Measurements from ENCODE around the gene MROH8. TPM values are rescaled to one million over a fixed set of nuclear protein-coding genes. Genes with fewer than 3 reads are reported as not detected.

MROH8 gene
- polyA plus RNA-seq, 1 of the 3 experiments (the other 2 are of a cell fraction): 3.5 TPM

GRCh38 chr20:37202267-37202943 is 23.1 kb upstream of the MROH8 start:
- peak; percentile 66 for DNase-seq
- no peaks in the 10 kb centered on the region for H3K9me2 ChIP-seq
- peaks cover 10% of the 10 kb centered on the region for H3F3A ChIP-seq (replicated peaks; ENCODE audit: insufficient read depth)
- peaks cover 67 to 75% of the 10 kb centered on the region in 2 experiments for H3K36me3 ChIP-seq (replicated peaks in 1 of 2; ENCODE audit: control insufficient read depth in 1 of 2, insufficient read depth in 2 of 2, low read length in 1 of 2)
- H2AFZ ChIP-seq (ENCODE audit: low read depth): no peak overlapping the region
- H3K4me3 ChIP-seq (ENCODE audit: low read depth in 2 of 2, low read length in 1 of 2): peak overlapping the region in 1 of 2 experiments; percentile 23; a peak in 2 of 4 replicates
- H3K9ac ChIP-seq: peak overlapping the region; percentile 61
- no peaks in the 10 kb centered on the region for H3K9me3 ChIP-seq
- H3K79me2 ChIP-seq (ENCODE audit: insufficient read depth): peaks cover 58% of the 10 kb centered on the region
- H3K4me1 ChIP-seq (ENCODE audit: control insufficient read depth in 1 of 2, insufficient read depth in 2 of 2, low read depth in 1 of 2, low read length in 1 of 2): peaks cover 13 to 28% of the 10 kb centered on the region in 2 experiments
- H3K4me2 ChIP-seq: peak overlapping the region; percentile 66
- no peaks in the 10 kb centered on the region for H3K27me3 ChIP-seq (ENCODE audit: insufficient read depth)
- H3K27ac ChIP-seq (ENCODE audit: low read depth in 2 of 2, low read length in 1 of 2): peak overlapping the region; percentile 93 to 96
- H4K20me1 ChIP-seq (ENCODE audit: insufficient read depth): peaks cover 25% of the 10 kb centered on the region
- ChIA-PET POLR2A (no interaction called here), CTCF (interaction anchor here (0.6 to 4.4 kb wide), 28 partner anchors 9 to 344 kb away, joined by 3 to 35 read pairs (median 4); partner anchors contain the start of genes BLCAP and MANBAL)
- WGBS (ENCODE audit: low lambda C conversion rate): 34% methylated on average over 6 of the region's 6 CpGs
- TF ChIP-seq RFX5 (IDR thresholded peaks at IDR 0.05; ENCODE audit: low read length): no peak
- TF ChIP-seq TEAD4 (IDR thresholded peaks at IDR 0.05; ENCODE audit: borderline replicate concordance, insufficient read depth): 0 out of 2 replicates have a peak, but pooled peaks have one; percentile 58
- peak; percentile 64 for TF ChIP-seq ELF1 (IDR thresholded peaks at IDR 0.05)
- peak; percentile 5 for TF ChIP-seq CHD2 (IDR thresholded peaks at IDR 0.05; ENCODE audit: low read length, partially characterized antibody)
- TF ChIP-seq YY1 (IDR thresholded peaks at IDR 0.05; ENCODE audit: low read depth): no peak
- TF ChIP-seq EP300 (IDR thresholded peaks at IDR 0.05; ENCODE audit: borderline replicate concordance in 1 of 2, low read depth in 1 of 2, low read length in 1 of 2): peak; percentile 19 to 72; a peak in 2 of 4 replicates
- no peak for TF ChIP-seq RCOR1 (IDR thresholded peaks at IDR 0.05; ENCODE audit: low read length)
- TF ChIP-seq MXI1 (IDR thresholded peaks at IDR 0.05; ENCODE audit: low read depth, low read length): 0 out of 2 replicates have a peak, but pooled peaks have one; percentile 8
- peak; percentile 74 for TF ChIP-seq RAD21 (IDR thresholded peaks at IDR 0.05; ENCODE audit: low read length)
- TF ChIP-seq NRF1 (IDR thresholded peaks at IDR 0.05; ENCODE audit: low read depth, low read length): no peak
- TF ChIP-seq, protein P1, sequence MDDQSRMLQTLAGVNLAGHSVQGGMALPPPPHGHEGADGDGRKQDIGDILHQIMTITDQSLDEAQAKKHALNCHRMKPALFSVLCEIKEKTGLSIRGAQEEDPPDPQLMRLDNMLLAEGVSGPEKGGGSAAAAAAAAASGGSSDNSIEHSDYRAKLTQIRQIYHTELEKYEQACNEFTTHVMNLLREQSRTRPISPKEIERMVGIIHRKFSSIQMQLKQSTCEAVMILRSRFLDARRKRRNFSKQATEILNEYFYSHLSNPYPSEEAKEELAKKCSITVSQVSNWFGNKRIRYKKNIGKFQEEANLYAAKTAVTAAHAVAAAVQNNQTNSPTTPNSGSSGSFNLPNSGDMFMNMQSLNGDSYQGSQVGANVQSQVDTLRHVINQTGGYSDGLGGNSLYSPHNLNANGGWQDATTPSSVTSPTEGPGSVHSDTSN (IDR thresholded peaks at IDR 0.05): peak; percentile 92
- TF ChIP-seq, protein P2, sequence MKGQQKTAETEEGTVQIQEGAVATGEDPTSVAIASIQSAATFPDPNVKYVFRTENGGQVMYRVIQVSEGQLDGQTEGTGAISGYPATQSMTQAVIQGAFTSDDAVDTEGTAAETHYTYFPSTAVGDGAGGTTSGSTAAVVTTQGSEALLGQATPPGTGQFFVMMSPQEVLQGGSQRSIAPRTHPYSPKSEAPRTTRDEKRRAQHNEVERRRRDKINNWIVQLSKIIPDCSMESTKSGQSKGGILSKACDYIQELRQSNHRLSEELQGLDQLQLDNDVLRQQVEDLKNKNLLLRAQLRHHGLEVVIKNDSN (IDR thresholded peaks at IDR 0.05; ENCODE audit: borderline replicate concordance, low read depth): no peak
- TF ChIP-seq, protein P3, sequence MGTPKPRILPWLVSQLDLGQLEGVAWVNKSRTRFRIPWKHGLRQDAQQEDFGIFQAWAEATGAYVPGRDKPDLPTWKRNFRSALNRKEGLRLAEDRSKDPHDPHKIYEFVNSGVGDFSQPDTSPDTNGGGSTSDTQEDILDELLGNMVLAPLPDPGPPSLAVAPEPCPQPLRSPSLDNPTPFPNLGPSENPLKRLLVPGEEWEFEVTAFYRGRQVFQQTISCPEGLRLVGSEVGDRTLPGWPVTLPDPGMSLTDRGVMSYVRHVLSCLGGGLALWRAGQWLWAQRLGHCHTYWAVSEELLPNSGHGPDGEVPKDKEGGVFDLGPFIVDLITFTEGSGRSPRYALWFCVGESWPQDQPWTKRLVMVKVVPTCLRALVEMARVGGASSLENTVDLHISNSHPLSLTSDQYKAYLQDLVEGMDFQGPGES (IDR thresholded peaks at IDR 0.05; ENCODE audit: low read depth, low read length): no peak
- 0 out of 2 replicates have a peak, but pooled peaks have one; percentile 56 for TF ChIP-seq SIN3A (IDR thresholded peaks at IDR 0.05; ENCODE audit: borderline replicate concordance, low read depth, low read length)
- TF ChIP-seq MAX (IDR thresholded peaks at IDR 0.05; ENCODE audit: low read depth): no peak
- no peak for TF ChIP-seq FOXM1 (IDR thresholded peaks at IDR 0.05; ENCODE audit: low read depth)
- TF ChIP-seq TAF1 (IDR thresholded peaks at IDR 0.05; ENCODE audit: borderline replicate concordance, low read depth, low read length): 0 out of 2 replicates have a peak, but pooled peaks have one; percentile 15
- TF ChIP-seq FOSL2 (IDR thresholded peaks at IDR 0.05; ENCODE audit: borderline replicate concordance, low read depth): peak; percentile 88
- peak; percentile 73 for TF ChIP-seq SMC3 (IDR thresholded peaks at IDR 0.05; ENCODE audit: low read depth, low read length)
- TF ChIP-seq RXRA (IDR thresholded peaks at IDR 0.05; ENCODE audit: borderline replicate concordance, low read depth): no peak
- TF ChIP-seq NFIC (IDR thresholded peaks at IDR 0.05; ENCODE audit: borderline replicate concordance): 0 out of 2 replicates have a peak, but pooled peaks have one; percentile 44
- TF ChIP-seq POLR2AphosphoS5 (IDR thresholded peaks at IDR 0.05; ENCODE audit: low read depth, low read length): peak; percentile 49; the same call in 1 of the 2 replicates
- TF ChIP-seq, protein P4, sequence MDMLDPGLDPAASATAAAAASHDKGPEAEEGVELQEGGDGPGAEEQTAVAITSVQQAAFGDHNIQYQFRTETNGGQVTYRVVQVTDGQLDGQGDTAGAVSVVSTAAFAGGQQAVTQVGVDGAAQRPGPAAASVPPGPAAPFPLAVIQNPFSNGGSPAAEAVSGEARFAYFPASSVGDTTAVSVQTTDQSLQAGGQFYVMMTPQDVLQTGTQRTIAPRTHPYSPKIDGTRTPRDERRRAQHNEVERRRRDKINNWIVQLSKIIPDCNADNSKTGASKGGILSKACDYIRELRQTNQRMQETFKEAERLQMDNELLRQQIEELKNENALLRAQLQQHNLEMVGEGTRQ (IDR thresholded peaks at IDR 0.05; ENCODE audit: borderline replicate concordance, low read depth, low read length): no peak
- TF ChIP-seq, protein P5, sequence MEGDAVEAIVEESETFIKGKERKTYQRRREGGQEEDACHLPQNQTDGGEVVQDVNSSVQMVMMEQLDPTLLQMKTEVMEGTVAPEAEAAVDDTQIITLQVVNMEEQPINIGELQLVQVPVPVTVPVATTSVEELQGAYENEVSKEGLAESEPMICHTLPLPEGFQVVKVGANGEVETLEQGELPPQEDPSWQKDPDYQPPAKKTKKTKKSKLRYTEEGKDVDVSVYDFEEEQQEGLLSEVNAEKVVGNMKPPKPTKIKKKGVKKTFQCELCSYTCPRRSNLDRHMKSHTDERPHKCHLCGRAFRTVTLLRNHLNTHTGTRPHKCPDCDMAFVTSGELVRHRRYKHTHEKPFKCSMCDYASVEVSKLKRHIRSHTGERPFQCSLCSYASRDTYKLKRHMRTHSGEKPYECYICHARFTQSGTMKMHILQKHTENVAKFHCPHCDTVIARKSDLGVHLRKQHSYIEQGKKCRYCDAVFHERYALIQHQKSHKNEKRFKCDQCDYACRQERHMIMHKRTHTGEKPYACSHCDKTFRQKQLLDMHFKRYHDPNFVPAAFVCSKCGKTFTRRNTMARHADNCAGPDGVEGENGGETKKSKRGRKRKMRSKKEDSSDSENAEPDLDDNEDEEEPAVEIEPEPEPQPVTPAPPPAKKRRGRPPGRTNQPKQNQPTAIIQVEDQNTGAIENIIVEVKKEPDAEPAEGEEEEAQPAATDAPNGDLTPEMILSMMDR (IDR thresholded peaks at IDR 0.05): peak; percentile 95
- no peak for TF ChIP-seq FOXJ3 (CRISPR knock-in tag; IDR thresholded peaks at IDR 0.05)
- TF ChIP-seq GABPA (IDR thresholded peaks at IDR 0.05; ENCODE audit: low read depth): no peak
- TF ChIP-seq MEF2A (IDR thresholded peaks at IDR 0.05; ENCODE audit: borderline replicate concordance, low read depth): no peak
